ENCODE measurements around the gene EFNA5. TPM values are rescaled to one million over a fixed set of nuclear protein-coding genes. Genes with fewer than 3 reads are reported as not detected.

The EFNA5 gene
- total RNA-seq, 1 donor from 2014 or later: 12.6 TPM

DNA sequence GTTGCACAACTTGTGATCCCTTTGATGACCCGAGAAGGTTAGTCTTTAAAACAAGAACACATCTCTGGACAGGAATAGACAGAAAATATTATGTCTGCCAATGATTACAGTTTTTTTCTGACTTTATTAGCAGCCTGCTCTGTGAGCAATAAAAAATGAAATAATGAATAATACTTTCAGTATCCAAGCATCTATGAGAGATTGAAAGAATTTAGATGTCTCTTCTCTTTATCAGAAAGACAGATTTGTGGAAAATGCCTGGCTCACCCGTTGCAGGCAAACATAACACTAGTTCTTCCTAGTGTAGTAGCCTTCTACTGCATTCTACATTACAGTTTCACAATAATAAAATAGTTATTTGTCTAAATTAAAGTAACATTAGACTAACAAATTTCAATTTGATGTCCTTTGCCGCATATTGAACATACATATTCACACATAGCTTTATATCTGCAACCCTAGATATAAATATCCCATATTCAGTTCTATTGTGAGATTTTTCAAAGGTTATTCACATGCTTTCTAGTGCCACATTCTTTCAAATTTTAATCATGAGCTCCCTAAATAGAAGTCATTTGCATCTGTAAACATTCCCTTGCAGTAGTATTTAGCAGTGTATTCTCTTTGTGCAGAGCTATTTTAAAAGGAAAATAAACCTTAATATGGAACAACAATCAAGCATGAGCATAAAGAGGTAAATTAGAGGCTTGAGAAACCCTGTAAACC lies 267.3 kb downstream of the EFNA5 start:
- Histone ChIP-seq H3K36me3 (ENCODE audit: control insufficient read depth, insufficient read depth, low read length) (no peaks in the 10 kb centered on the region), H3K27me3 (ENCODE audit: control insufficient read depth, insufficient read depth, low read length) (no peaks in the 10 kb centered on the region), H3K4me3 (ENCODE audit: low read depth, low read length) (no peak overlapping the region)
- DNase-seq (ENCODE audit: low read depth): no peak
- TF ChIP-seq CTCF (IDR thresholded peaks at IDR 0.05; ENCODE audit: insufficient read depth, low read length, poor library complexity, severe bottlenecking): no peak

DNA sequence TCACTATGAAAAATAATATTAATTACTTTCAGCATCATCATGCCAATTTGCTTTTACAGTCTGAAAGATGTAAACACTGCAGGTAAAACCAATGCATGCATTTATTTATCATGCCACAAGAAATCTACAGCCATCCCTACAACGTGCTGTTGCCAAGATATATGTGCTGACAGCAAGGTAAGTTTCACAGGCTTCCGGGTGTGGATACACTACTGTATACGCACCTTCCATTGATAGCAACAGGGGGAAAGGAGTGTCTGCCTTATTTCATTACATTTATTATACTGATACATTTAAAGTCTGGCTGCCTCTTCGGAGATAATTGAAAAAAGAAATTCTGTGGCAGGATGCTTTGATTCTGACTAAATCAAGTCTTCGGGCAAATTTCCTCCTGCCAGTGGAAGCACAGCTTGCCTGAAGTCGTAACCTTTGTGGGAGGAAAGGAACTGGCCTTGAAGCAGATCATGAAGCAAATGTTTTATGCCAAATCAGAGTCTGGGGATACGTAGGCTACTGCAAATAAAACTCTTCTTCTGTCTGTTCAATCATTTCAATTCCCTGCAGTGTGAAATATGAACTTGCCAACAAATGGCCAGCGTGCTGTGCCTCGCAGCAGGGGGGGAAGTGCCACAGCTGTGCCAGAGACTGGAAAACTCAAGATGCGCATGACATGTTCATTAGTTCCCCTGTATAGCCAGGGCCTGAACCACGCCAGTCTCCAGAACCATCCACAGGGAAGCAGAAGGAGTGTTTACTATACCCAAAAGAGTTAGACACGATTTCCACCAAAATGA lies 268.1 kb downstream of the EFNA5 start:
- H3K27me3 ChIP-seq (ENCODE audit: control insufficient read depth, insufficient read depth, low read length): no peaks in the 10 kb centered on the region
- no peaks in the 10 kb centered on the region for H3K36me3 ChIP-seq (ENCODE audit: control insufficient read depth, insufficient read depth, low read length)
- no peak for TF ChIP-seq CTCF (IDR thresholded peaks at IDR 0.05; ENCODE audit: insufficient read depth, low read length, poor library complexity, severe bottlenecking)
- no peak overlapping the region for H3K4me3 ChIP-seq (ENCODE audit: low read depth, low read length)
- no peak for DNase-seq (ENCODE audit: low read depth)

DNA sequence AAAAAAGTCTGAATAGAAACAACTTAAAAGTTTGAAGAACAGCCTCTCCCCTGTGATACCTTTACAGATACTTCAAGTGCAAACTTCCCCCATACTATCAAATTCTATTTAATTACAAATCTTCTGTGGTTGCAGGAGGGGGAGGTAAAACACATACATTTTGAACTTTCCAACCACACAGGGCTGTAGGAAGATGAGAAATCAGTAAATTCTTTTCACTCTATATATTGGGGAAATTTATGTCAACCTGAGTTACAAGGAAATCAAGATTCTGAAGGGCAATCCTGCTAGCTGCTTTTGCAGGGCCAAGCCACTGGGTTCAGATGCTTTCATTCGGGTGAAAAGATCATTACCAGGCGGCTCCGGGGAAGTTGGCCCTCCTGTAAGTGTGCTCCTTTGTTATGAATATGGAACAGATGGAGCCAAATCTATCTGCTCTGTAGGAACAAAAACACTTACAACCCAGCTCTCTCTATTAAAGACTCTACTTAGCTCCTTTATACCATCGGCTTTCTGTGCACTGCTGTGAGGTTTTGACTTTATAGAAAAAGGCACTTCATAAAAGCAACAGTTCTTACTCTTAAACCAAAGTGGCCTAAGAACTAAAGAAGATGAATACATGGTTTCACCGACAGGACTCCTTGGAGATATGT lies 269.1 kb downstream of the EFNA5 start:
- Histone ChIP-seq H3K4me3 (ENCODE audit: low read depth, low read length) (no peak overlapping the region), H3K36me3 (ENCODE audit: control insufficient read depth, insufficient read depth, low read length) (no peaks in the 10 kb centered on the region), H3K27me3 (ENCODE audit: control insufficient read depth, insufficient read depth, low read length) (no peaks in the 10 kb centered on the region)
- DNase-seq (ENCODE audit: low read depth): no peak
- TF ChIP-seq CTCF (IDR thresholded peaks at IDR 0.05; ENCODE audit: insufficient read depth, low read length, poor library complexity, severe bottlenecking): no peak

DNA sequence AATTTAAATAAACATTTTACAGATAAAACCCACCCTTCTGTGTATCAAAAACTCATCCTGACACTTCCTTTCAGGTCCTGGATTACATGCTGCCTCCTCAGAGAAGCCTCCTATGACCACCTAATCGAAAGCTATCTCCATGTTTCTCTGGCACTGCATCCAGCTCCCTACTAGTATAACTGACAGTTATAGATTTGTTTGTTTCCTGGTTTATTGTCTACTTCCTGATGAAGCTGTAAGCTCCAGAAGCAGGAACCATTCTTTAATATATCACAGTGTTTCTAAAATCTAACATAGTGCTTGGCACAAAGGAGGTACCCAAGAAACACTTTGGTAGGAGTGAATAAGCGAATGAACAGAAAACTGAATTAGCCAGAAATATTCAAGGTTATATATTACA lies 270.4 kb downstream of the EFNA5 start:
- Histone ChIP-seq H3K27me3 (ENCODE audit: control insufficient read depth, insufficient read depth, low read length) (no peaks in the 10 kb centered on the region), H3K36me3 (ENCODE audit: control insufficient read depth, insufficient read depth, low read length) (no peaks in the 10 kb centered on the region), H3K4me3 (ENCODE audit: low read depth, low read length) (no peak overlapping the region)
- DNase-seq (ENCODE audit: low read depth): no peak
- no peak for TF ChIP-seq CTCF (IDR thresholded peaks at IDR 0.05; ENCODE audit: insufficient read depth, low read length, poor library complexity, severe bottlenecking)

GRCh38 chr5:107398703-107399102 lies 272.0 kb downstream of the EFNA5 start:
- no peak for DNase-seq (ENCODE audit: low read depth)
- Histone ChIP-seq H3K27me3 (ENCODE audit: control insufficient read depth, insufficient read depth, low read length) (no peaks in the 10 kb centered on the region), H3K4me3 (ENCODE audit: low read depth, low read length) (no peak overlapping the region), H3K36me3 (ENCODE audit: control insufficient read depth, insufficient read depth, low read length) (no peaks in the 10 kb centered on the region)
- TF ChIP-seq CTCF (IDR thresholded peaks at IDR 0.05; ENCODE audit: insufficient read depth, low read length, poor library complexity, severe bottlenecking): no peak
